H7 (cell line): ENCODE results near the gene ANKRD1. TPM values are rescaled to one million over a fixed set of nuclear protein-coding genes. Genes with fewer than 3 reads are reported as not detected.
A peak's percentile ranks its signal among the peaks of the same experiment; 100 is the strongest.

Experiments used
- DNase-seq: peaks from one replicate; pipeline ENCODE4 v3.0.0; 2012
- H3K27me3 ChIP-seq: 2 replicates; pipeline ENCODE4 v1.6.0; 2011; ENCODE audit warnings: mild to moderate bottlenecking, low read length; ENCODE audit not compliant: control insufficient read depth, insufficient read depth
- H3K36me3 ChIP-seq: replicated peaks from 2 replicates; pipeline ENCODE4 v1.5.1; 2011; ENCODE audit warnings: low read length; ENCODE audit not compliant: control insufficient read depth, insufficient read depth
- H3K4me3 ChIP-seq: 2 replicates; pipeline ENCODE4 v1.5.1; 2011; ENCODE audit warnings: low read depth, mild to moderate bottlenecking, control low read depth, low read length, moderate library complexity; ENCODE audit not compliant: insufficient read depth
- total RNA-seq: library from RNA; depleted of rRNA; stranded (reverse); fragments of >200 nt; shearing (Covaris generic); gene quantifications from 2 replicates; pipeline ENCODE4 v1.2.3, GENCODE V29; 2014; rRNA removed

Gene ANKRD1
- 0.22 and 1.3 TPM in 2 replicates for total RNA-seq

DNA sequence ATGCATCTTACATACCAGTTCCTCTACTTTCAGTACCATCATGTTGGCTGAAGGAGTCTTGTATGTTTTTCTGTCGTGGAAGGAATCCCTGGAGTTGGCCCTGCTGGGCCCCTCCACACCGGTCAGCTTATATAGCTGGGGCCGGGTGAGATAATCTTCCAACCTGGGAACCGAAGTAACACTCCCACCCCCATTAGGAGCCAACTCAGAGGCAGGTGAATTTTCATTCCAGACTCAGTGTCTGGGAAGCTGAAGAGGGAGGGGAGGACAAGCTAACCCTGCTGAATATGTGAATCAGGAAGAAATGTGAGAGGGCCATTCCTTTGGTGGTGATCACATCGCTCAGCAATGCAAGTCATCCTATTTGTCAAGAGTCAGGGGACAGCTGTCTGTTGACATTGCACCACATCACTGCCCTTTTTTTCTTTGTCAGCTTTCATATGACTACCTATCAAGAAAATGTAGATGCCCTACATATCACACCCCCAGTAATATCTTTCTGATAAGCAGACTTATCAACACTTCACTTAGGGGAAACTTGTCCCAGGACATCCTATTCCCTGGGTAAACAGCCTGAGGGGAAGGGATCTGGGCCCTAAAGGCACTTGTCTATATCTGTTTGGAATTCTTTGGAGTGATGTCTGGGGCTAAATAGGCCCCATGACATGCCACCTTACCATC, at the start of gene ANKRD1:
Gene ANKRD1 (minus strand): TSS at position 102 of the 681 bp plus-strand sequence. CDS start 60 bp downstream, at position 42.
- Histone ChIP-seq H3K27me3 (peaks cover 87% of the 10 kb centered on the region), H3K36me3 (no peaks in the 10 kb centered on the region), H3K4me3 (no peak within 1 kb of the TSS)
- peak; percentile 15 for DNase-seq

- Histone ChIP-seq H3K36me3 (no peaks in the 10 kb centered on the region), H3K4me3 (no peak overlapping the region), H3K27me3 (no peaks in the 10 kb centered on the region)
- DNase-seq: no peak
Observed at GRCh38 chr10:90969947-90970673, 49.2 kb upstream of the ANKRD1 start.

- no peak overlapping the region for H3K4me3 ChIP-seq
- no peaks in the 10 kb centered on the region for H3K27me3 ChIP-seq
- no peak for DNase-seq
- H3K36me3 ChIP-seq: no peaks in the 10 kb centered on the region
Observed at GRCh38 chr10:90969121-90969534, 48.2 kb upstream of the ANKRD1 start.

DNA sequence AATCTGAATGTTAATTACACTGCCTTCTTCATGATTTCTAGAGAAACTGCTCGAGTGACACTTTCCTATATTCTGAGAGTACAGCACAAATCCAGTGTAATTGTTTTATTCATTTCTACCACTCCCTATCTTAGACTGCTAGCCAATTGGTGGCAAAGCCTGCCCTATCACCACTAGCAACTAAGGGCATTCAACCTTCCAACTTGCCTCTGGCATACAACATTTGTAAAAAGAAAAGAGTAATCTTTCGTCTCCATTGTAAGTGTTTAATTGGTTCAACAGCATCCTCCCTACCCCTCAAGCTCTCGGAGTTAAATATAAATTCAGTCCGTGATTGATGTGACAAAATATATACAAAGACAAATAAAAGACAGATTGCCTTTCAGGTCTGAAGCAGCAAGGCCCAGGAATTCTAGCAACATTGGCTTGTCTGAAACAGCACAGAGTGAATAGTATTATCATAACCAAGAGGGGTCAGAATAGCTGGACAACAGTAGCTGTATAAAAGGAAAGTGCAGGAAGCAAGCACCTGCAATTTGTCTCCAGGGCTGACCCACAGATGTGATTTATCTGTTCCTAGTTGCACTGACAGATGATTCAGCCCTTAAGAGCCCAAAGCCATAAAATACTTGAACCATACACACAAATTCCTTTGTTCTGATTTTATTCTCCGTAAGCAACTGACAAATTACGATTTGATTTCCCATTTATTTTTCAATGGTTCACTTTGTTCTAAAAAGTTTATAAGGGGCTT, 47.6 kb upstream of the ANKRD1 start:
- no peak for DNase-seq
- no peaks in the 10 kb centered on the region for H3K27me3 ChIP-seq
- no peaks in the 10 kb centered on the region for H3K36me3 ChIP-seq
- H3K4me3 ChIP-seq: no peak overlapping the region

GRCh38 chr10:90967865-90968264, 47.0 kb upstream of the ANKRD1 start:
- no peak overlapping the region for H3K4me3 ChIP-seq
- no peaks in the 10 kb centered on the region for H3K36me3 ChIP-seq
- no peaks in the 10 kb centered on the region for H3K27me3 ChIP-seq
- DNase-seq: no peak

GRCh38 chr10:90966146-90966545, 45.3 kb upstream of the ANKRD1 start:
- Histone ChIP-seq H3K27me3 (no peaks in the 10 kb centered on the region), H3K4me3 (no peak overlapping the region), H3K36me3 (no peaks in the 10 kb centered on the region)
- no peak for DNase-seq

- H3K27me3 ChIP-seq: no peaks in the 10 kb centered on the region
- no peak for DNase-seq
- H3K36me3 ChIP-seq: no peaks in the 10 kb centered on the region
- no peak overlapping the region for H3K4me3 ChIP-seq
Observed at GRCh38 chr10:90965720-90966119, 44.8 kb upstream of the ANKRD1 start.

DNA sequence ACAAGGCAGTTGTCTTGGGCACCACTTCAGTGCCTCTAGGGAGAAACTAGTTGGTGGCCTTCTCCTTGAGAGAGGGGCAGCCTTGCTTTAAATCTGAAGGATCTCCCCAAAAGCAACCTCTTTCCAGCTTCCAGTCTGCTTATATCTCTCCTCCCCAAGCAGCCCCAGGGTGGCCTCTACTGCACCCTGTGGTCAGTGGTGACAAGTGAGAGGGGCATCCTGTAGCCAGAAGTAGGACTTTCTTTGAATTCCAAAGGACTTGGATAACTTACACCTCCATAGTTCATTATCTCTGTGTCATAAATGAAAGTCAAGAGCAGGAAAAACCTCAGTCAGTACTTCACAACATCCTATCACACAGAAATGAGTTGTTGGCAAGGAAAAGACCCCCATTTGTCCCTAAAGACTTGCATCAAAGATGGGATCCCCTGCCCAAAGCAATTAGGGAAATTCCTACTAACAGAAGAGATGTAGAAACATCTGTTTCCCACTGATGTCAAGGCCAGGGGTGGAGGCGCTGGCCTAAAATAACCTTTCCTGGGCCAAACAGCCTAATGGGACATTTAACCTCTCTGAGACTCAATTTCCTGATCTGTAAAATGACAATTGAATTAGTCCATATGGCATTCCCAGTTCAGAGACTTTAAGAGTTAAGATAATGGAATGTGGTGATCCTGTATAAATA, 44.0 kb upstream of the ANKRD1 start:
- no peaks in the 10 kb centered on the region for H3K36me3 ChIP-seq
- H3K27me3 ChIP-seq: no peaks in the 10 kb centered on the region
- DNase-seq: no peak
- H3K4me3 ChIP-seq: no peak overlapping the region

DNA sequence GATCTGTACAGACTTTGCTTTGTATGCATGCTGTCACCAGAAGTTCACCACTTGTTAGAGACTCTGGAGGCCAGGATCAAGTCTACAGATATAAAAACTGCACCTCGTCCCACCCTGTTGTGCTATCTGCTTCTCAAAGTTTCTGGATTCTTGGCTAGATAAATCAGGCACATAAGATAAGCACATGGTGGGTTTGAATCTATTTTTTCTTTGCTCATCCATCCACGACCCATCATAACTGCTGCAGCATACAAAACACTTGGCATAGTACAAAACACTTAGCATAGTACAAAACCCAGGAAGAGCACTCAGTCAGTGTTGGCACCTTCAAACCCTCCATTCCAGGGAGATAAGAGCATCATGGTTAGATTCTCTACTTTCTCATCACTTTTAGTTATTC, 42.4 kb upstream of the ANKRD1 start:
- H3K4me3 ChIP-seq: no peak overlapping the region
- H3K27me3 ChIP-seq: no peaks in the 10 kb centered on the region

DNA sequence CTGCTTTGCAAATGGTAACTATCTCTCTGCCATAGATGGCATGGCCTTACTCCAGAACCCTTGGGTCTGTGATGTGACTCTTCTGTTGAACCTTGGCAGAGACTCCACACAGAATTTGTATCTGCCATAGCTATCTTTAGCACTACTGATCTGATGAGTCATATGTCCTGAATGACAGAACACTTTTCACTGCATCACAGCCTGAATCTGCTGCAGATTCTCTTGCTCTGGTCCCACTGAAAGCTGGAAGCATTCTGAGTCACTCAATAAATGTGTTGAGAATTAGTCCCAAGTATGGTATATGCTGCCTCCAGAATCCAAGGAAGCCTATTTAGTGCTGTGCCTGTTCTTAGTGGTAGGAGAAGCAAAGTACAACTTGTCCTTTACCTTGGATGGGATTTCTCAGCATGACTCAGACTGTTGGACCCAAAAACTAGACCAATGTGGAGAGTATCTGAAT, 39.5 kb upstream of the ANKRD1 start:
- no peak overlapping the region for H3K4me3 ChIP-seq
- no peaks in the 10 kb centered on the region for H3K36me3 ChIP-seq
- no peaks in the 10 kb centered on the region; the same call in 1 of the 2 replicates for H3K27me3 ChIP-seq
- no peak for DNase-seq

More for the DNA sequence above, 42.4 kb upstream of the ANKRD1 start:
- no peak for DNase-seq
- H3K36me3 ChIP-seq: no peaks in the 10 kb centered on the region

DNA sequence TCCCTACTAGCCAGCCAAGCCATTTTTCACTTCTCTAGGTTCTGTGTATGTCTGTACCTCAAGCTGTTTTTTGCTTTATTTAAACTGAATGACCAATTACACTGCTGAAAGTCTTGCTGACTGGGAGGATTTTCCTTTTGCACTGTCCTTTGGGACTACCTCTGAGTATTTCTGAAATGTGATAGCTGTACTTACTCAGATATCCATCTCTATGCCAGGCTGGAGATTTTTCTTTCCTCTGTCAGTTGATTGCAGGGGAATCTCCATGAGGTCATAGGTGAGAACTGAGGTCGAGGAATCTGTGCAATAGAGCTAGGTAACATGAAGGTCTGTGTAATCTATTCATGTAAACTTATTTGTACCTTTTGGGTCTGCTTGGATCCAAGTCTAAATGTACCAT, 38.9 kb upstream of the ANKRD1 start:
- Histone ChIP-seq H3K36me3 (no peaks in the 10 kb centered on the region), H3K27me3 (no peaks in the 10 kb centered on the region; the same call in 1 of the 2 replicates), H3K4me3 (no peak overlapping the region)
- no peak for DNase-seq

GRCh38 chr10:90958781-90959180, 37.9 kb upstream of the ANKRD1 start:
- no peak for DNase-seq
- Histone ChIP-seq H3K27me3 (no peaks in the 10 kb centered on the region; the same call in 1 of the 2 replicates), H3K36me3 (no peaks in the 10 kb centered on the region), H3K4me3 (no peak overlapping the region)

DNA sequence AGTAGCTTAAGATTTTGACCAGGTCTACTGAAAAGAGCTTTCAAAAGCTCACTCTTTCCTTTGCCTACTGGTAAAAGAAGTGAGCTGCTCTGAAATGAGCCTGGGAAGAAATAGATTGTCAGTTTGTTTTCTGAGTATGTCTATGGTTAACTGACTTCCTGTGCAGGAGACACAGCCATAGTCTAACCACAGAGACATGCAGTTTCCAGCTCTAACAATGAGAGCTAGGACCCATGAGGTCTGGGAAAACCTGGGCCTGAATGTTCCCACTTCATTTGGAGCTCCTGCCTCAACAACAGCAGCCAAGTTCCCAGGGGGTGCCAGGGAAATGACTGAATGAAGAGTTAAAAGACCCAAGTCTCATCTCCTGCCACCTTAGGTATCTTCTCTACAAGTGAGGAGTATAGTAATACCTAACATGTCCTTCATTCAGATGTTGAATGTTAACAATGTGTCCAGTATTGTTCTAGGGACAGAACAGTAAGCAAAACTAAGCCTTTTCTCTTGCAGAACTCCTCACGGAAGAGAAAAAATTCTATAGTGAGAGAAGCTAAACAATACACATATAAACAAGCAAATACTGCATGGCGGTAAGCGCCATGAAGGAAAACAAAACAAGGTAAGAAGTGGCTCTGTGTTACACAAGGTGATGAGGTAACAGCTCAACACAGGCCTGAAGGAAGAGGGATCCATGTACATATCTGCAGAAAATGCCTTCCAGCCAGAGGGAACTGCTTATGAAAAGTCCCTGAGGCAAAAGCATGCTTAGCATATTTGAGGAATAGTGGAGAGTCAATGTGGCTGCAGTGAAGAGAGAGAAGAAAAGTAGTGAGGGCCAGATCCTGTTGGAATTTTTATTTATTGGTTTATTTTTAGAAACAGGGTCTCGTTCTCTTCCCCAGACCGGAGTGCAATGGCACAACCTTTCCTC, 26.4 kb upstream of the ANKRD1 start:
- no peaks in the 10 kb centered on the region for H3K27me3 ChIP-seq
- H3K36me3 ChIP-seq: no peaks in the 10 kb centered on the region
- no peak for DNase-seq
- no peak overlapping the region for H3K4me3 ChIP-seq
